H54 (cell line): ENCODE data around the gene TMEM86A.
A peak's percentile ranks its signal among the peaks of the same experiment; 100 is the strongest.

Experiments used
- DNase-seq: peaks from one replicate; pipeline ENCODE4 v3.0.0; 2011; ENCODE audit warnings: low spot score, mixed read lengths; ENCODE audit not compliant: insufficient read length
- FAIRE-seq: peaks from 3 replicates; lab custom pipeline; 2011; peaks lifted over from hg19 to GRCh38; lab: Jason Lieb, UNC
- POLR2A ChIP-seq: IDR thresholded peaks from 2 replicates; pipeline ENCODE4 v1.6.1; 2011; ENCODE audit warnings: low read depth, mild to moderate bottlenecking, low read length

Gene TMEM86A

DNA sequence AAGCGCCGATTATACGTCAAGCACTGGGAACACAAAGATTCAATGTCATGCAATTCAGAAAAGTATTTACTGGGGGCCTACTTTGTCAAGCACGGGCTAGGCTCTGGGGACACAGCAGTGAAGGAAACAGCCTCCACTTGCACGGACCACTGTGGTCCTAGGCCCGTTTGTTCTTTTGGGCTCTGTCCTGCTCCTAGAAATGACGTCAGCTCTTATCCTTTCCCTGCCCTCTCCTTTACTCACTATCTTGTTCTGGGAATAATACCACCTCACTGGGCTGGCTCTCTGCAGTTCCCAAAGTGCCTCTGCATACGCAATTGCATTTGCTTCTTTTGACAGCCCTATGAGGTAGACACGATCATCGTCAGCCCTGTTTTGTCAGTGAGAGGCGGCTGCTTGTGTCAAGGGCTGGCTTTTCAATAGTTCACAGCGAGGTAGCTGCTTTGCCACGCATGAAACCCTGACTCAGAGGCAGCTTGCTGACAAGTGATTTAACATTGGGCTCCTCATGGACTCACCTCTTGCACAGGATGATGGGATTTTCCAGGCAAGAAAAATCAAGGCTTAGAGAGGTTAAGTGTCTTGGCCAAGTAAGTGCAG, 50.3 kb downstream of the TMEM86A start:
- TF ChIP-seq POLR2A: no peak
- DNase-seq: peak; percentile 17
- FAIRE-seq: no peak

- no peak for FAIRE-seq
- TF ChIP-seq POLR2A: peak; percentile 43; the same call in 1 of the 2 replicates
- peak; percentile 91 for DNase-seq
These were observed 51.2 kb downstream of the TMEM86A start for GRCh38 chr11:18749681-18750319.

DNA sequence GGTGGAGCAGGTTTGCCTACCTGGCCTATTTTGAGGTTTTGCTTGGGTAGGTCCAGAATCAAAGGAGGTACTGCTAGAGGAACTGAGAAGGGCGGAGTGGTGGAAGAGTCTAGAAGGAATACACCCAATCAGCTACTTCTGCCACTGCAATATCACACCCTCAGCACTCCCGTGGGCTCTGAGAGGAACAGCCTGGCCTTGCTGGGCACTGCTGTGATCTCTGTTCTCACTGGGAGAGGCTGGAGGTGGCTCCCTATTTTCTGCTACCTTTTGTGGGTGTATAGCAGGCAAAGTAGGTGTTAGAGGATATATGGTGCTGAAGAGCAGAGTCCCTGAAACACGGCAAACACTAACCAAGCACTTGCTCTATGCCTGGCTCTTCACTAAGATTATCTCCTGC, 52.4 kb downstream of the TMEM86A start:
- TF ChIP-seq POLR2A: no peak
- FAIRE-seq (no peak), DNase-seq (no peak)

DNA sequence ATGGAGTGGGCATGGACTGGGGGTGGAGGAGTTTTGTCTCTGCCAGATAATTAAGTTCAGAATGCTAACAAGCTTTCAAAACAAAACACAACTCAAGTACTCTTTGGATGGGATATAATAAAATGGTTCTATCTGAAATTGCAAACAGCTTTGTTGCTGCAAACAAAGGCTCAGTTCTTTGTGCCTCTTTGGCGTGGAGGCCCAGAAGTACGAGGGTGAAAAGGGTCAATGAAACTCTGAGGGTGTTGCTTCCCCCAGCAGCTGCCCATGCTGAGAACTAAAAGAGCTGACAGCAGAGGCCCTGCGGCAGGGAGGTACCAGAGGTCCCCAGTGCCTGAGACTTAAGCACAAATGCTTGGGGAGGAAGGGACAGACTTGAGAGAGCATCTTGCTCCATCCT, 53.9 kb downstream of the TMEM86A start:
- FAIRE-seq: no peak

DNA sequence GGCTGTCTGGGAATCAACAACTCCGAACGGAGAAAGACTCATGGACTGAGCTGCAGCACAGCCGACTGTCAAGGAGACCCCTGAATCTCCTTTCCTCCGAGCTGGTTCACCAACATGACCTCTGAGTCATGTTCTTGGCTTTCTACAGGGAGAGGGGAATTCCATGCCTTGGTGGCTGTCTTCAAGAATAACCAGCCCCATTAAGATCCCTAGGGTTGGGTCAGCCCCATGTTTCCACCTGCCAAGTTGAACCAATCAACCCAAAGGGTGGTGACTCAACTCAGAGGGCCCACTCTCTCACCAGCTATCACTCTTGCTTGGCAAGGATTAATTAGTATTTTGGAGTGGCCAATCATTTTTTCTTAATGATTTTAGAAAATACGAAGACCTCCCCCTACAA, 55.7 kb downstream of the TMEM86A start:
- DNase-seq (peak; percentile 19), FAIRE-seq (no peak)
- no peak for TF ChIP-seq POLR2A

More for the DNA sequence above, 53.9 kb downstream of the TMEM86A start:
- TF ChIP-seq POLR2A: no peak
- no peak for DNase-seq
